GM12872 (cell line): ENCODE results near the gene BTRC.

Experiments
- TF ChIP-seq, protein P1 (sequence below): IDR thresholded peaks from 3 replicates; pipeline ENCODE4 v1.5.1; 2011; ENCODE audit warnings: low read depth, mild to moderate bottlenecking, low read length, moderate library complexity; ENCODE audit not compliant: insufficient read depth

BTRC gene

DNA sequence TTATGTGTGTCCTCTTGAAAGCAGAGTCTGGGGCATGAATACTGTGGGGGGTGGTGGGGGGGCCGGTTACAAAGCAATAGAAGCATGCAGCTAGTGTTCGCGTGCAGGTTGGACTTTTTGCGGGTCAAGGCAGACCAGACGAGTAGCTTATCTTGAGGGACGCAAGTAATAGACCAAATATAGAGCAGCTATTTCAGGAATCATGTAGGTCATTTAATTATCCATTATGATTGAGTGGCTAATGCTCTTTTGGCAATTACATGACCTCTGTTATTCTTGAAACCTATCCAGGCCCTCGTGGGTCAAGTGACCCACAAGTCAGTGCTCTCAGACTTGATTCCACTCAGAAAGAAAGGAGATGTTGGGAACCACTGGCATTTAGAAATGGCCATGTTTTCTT lies 93.0 kb downstream of the BTRC start:
- TF ChIP-seq, protein P1, sequence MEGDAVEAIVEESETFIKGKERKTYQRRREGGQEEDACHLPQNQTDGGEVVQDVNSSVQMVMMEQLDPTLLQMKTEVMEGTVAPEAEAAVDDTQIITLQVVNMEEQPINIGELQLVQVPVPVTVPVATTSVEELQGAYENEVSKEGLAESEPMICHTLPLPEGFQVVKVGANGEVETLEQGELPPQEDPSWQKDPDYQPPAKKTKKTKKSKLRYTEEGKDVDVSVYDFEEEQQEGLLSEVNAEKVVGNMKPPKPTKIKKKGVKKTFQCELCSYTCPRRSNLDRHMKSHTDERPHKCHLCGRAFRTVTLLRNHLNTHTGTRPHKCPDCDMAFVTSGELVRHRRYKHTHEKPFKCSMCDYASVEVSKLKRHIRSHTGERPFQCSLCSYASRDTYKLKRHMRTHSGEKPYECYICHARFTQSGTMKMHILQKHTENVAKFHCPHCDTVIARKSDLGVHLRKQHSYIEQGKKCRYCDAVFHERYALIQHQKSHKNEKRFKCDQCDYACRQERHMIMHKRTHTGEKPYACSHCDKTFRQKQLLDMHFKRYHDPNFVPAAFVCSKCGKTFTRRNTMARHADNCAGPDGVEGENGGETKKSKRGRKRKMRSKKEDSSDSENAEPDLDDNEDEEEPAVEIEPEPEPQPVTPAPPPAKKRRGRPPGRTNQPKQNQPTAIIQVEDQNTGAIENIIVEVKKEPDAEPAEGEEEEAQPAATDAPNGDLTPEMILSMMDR = no peak

DNA sequence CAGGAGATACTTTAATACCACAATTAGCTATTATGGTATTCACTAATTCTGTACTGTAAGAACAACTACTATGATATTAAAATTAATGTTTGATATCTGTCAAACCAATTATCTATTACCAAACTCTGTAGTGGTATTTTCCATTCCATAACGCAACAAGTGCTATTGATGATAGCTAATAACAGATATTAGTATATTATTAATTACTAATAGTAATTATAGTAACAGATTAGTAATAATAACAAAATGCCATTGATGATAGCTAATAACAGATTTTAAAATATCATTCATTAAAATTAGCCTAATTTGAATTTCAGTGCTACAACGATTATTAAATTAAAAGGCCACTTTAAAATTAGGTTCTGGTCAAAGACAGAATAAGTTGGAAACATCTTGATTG lies 93.5 kb downstream of the BTRC start:
- TF ChIP-seq, protein P1 = no peak

GRCh38 chr10:101450277-101451080 lies 96.5 kb downstream of the BTRC start:
- TF ChIP-seq, protein P1 = no peak

GRCh38 chr10:101451261-101451660 lies 97.3 kb downstream of the BTRC start:
- TF ChIP-seq, protein P1 = no peak

- TF ChIP-seq, protein P1 = no peak
These were observed 97.7 kb downstream of the BTRC start for GRCh38 chr10:101451667-101452069.

- TF ChIP-seq, protein P1 = no peak
These were observed 98.2 kb downstream of the BTRC start for GRCh38 chr10:101452176-101452575.

GRCh38 chr10:101452593-101452992 lies 98.6 kb downstream of the BTRC start:
- TF ChIP-seq, protein P1 = no peak
